RWPE2 (cell line): ENCODE data around the gene SNAPC1.

ENCODE experiments used
- ATAC-seq: fragments of 200-7000 bp; cut with Tn5 transposase; 3 replicates; pipeline ENCODE4 v1.9.1; 2021; ENCODE audit warnings: low read depth
- DNase-seq: peaks from one replicate; pipeline ENCODE4 v3.0.0-alpha.2; 2020; ENCODE audit warnings: low spot score
- H3K27ac ChIP-seq: fragments of 450-650 bp; 2 replicates; pipeline ENCODE4 v1.5.1; 2017; ENCODE audit warnings: mild to moderate bottlenecking; ENCODE audit not compliant: poor library complexity, severe bottlenecking
- H3K27me3 ChIP-seq: fragments of 250-450 bp; sonication (Bioruptor Pico); 2 replicates; pipeline ENCODE4 v1.5.1; 2021; ENCODE audit warnings: mild to moderate bottlenecking, moderate library complexity; ENCODE audit not compliant: insufficient read depth, poor library complexity, severe bottlenecking
- H3K36me3 ChIP-seq: fragments of 250-450 bp; sonication (Bioruptor Pico); 2 replicates; pipeline ENCODE4 v1.5.1; 2020; ENCODE audit warnings: low read depth, mild to moderate bottlenecking, moderate library complexity
- H3K4me1 ChIP-seq: fragments of 250-450 bp; sonication (Bioruptor Pico); 2 replicates; pipeline ENCODE4 v1.5.1; 2021; ENCODE audit warnings: mild to moderate bottlenecking, moderate library complexity; ENCODE audit not compliant: insufficient read depth, poor library complexity, severe bottlenecking
- H3K4me3 ChIP-seq: fragments of 250-450 bp; sonication (Bioruptor Pico); 2 replicates; pipeline ENCODE4 v1.5.1; 2021; ENCODE audit warnings: mild to moderate bottlenecking, moderate library complexity; ENCODE audit not compliant: severe bottlenecking
- H3K9me3 ChIP-seq: fragments of 250-450 bp; sonication (Bioruptor Pico); 2 replicates; pipeline ENCODE4 v1.5.1; 2021; ENCODE audit warnings: mild to moderate bottlenecking, moderate library complexity; ENCODE audit not compliant: severe bottlenecking
- TF ChIP-seq, protein P1 (sequence below): fragments of 450-650 bp; IDR thresholded peaks from one replicate; pipeline ENCODE4 v1.5.1; 2017; ENCODE audit warnings: mild to moderate bottlenecking, moderate library complexity; ENCODE audit not compliant: poor library complexity, severe bottlenecking

The SNAPC1 gene

DNA sequence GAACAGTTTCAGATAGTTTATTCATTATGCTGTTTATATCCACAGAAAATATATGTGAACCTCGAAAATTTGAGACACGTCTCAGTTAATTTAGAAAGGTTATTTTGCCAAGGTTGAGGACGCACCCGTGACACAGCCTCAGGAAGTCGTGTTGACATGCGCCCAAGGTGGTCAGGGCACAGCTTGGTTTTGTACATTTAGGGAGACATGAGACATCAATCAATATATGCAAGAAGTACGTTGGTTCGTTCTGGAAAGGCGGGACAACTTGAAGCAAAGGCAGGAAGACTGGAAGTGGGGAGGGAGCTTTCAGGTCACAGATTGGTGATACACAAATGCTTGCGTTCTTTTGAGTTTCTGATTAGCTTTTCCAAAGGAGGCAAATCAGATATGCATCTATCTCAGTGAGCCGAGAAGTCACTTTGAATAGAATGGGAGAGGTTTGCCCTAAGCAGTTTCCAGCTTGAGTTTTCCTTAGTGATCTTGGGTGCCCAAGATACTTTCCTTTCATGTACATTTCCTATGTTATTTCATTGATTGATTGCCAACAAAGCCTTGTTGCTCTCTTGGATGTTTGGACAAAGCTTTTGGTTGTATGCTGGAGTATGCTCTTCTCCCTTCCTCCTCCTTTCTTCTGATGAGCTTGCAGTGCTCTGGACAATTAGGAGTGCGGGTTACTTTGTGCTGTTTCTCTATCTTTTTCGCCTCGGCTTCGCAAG lies 3.2 kb downstream of the SNAPC1 start:
- H3K27ac ChIP-seq: peak overlapping the region; percentile 60
- DNase-seq: no peak
- no peaks in the 10 kb centered on the region for H3K9me3 ChIP-seq

GRCh38 chr14:61766151-61766550 lies 3.9 kb downstream of the SNAPC1 start:
- DNase-seq: no peak
- peaks cover 18% of the 10 kb centered on the region for H3K4me1 ChIP-seq
- no peaks in the 10 kb centered on the region for H3K27me3 ChIP-seq
- TF ChIP-seq, protein P1, sequence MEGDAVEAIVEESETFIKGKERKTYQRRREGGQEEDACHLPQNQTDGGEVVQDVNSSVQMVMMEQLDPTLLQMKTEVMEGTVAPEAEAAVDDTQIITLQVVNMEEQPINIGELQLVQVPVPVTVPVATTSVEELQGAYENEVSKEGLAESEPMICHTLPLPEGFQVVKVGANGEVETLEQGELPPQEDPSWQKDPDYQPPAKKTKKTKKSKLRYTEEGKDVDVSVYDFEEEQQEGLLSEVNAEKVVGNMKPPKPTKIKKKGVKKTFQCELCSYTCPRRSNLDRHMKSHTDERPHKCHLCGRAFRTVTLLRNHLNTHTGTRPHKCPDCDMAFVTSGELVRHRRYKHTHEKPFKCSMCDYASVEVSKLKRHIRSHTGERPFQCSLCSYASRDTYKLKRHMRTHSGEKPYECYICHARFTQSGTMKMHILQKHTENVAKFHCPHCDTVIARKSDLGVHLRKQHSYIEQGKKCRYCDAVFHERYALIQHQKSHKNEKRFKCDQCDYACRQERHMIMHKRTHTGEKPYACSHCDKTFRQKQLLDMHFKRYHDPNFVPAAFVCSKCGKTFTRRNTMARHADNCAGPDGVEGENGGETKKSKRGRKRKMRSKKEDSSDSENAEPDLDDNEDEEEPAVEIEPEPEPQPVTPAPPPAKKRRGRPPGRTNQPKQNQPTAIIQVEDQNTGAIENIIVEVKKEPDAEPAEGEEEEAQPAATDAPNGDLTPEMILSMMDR: no peak
- H3K9me3 ChIP-seq: no peaks in the 10 kb centered on the region
- ATAC-seq: no peak
- H3K27ac ChIP-seq: peak overlapping the region; percentile 60
- H3K4me3 ChIP-seq: peak overlapping the region; percentile 43
- H3K36me3 ChIP-seq: peaks cover 70% of the 10 kb centered on the region

More for the DNA sequence above, 3.2 kb downstream of the SNAPC1 start:
- ATAC-seq: no peak; the same call in 2 of the 3 replicates
- peak overlapping the region; percentile 43 for H3K4me3 ChIP-seq
- H3K36me3 ChIP-seq: peaks cover 62% of the 10 kb centered on the region
- TF ChIP-seq, protein P1: no peak
- peaks cover 18% of the 10 kb centered on the region for H3K4me1 ChIP-seq
- H3K27me3 ChIP-seq: no peaks in the 10 kb centered on the region

DNA sequence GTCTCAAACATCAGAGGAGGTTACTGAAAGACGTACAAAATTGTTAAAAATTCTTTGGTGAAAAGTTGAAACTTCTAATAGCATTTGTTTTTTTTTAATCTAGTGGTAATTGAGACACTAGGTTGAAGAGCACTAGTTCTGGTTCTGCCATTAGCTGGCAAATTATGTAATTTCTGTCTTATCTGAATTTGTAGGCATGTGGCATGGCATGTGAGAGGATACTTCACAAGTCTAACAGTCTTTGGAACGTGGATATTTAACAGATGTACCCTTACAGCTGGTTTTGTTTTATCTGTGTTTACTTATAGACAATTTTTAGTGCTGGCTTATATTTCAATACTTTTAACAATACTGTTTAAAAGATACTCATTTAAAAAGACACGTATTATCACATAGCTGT lies 6.0 kb downstream of the SNAPC1 start:
- no peak overlapping the region for H3K27ac ChIP-seq
- H3K9me3 ChIP-seq: no peaks in the 10 kb centered on the region
- H3K4me1 ChIP-seq: peaks cover 13% of the 10 kb centered on the region
- no peaks in the 10 kb centered on the region for H3K27me3 ChIP-seq
- TF ChIP-seq, protein P1: no peak
- H3K4me3 ChIP-seq: no peak overlapping the region
- no peak for DNase-seq
- ATAC-seq: no peak
- peaks cover 91% of the 10 kb centered on the region for H3K36me3 ChIP-seq

- ATAC-seq (no peak), DNase-seq (no peak)
- Histone ChIP-seq H3K4me1 (peaks cover 13% of the 10 kb centered on the region), H3K27me3 (no peaks in the 10 kb centered on the region), H3K4me3 (no peak overlapping the region), H3K36me3 (peaks cover 93% of the 10 kb centered on the region), H3K27ac (no peak overlapping the region), H3K9me3 (no peaks in the 10 kb centered on the region)
- TF ChIP-seq, protein P1: no peak
Measured at GRCh38 chr14:61769893-61770292, 7.7 kb downstream of the SNAPC1 start.

- no peak for ATAC-seq
- Histone ChIP-seq H3K36me3 (peaks cover 97% of the 10 kb centered on the region), H3K9me3 (no peaks in the 10 kb centered on the region), H3K27ac (no peak overlapping the region), H3K27me3 (no peaks in the 10 kb centered on the region), H3K4me1 (no peaks in the 10 kb centered on the region), H3K4me3 (no peak overlapping the region)
- no peak for DNase-seq
- TF ChIP-seq, protein P1: no peak
Measured at GRCh38 chr14:61774861-61775260, 12.6 kb downstream of the SNAPC1 start.
